Subcutaneous abdominal adipose tissue (tissue), 5 donors: ENCODE results near the gene HAUS1.
A peak's percentile ranks its signal among the peaks of the same experiment; 100 is the strongest.

Experiments
- H3K27ac ChIP-seq: one replicate; pipeline ENCODE4 v1.7.0; 2013; ENCODE audit warnings: low read depth, mild to moderate bottlenecking, inconsistent platforms, low read length, moderate library complexity
- H3K27me3 ChIP-seq, 5 donors: one replicate each; pipeline ENCODE4 v1.7.0; 2013; ENCODE audit warnings: low read length in 5 of 5, inconsistent platforms in 1 of 5; ENCODE audit not compliant: control insufficient read depth in 5 of 5, insufficient read depth in 4 of 5
- H3K36me3 ChIP-seq, 5 donors: one replicate each; pipeline ENCODE4 v1.7.0; 2013; ENCODE audit warnings: low read length in 5 of 5; ENCODE audit not compliant: control insufficient read depth in 5 of 5, insufficient read depth in 5 of 5
- H3K4me1 ChIP-seq, 5 donors: one replicate each; pipeline ENCODE4 v1.7.0; 2013; ENCODE audit warnings: low read length in 5 of 5, mild to moderate bottlenecking in 3 of 5, moderate library complexity in 1 of 5; ENCODE audit not compliant: control insufficient read depth in 5 of 5, insufficient read depth in 5 of 5
- H3K4me3 ChIP-seq, 5 donors: one replicate each; pipeline ENCODE4 v1.7.0; 2013; ENCODE audit warnings: low read length in 5 of 5, low read depth in 1 of 5
- H3K9ac ChIP-seq, 5 donors: one replicate each; pipeline ENCODE4 v1.7.0; 2013; ENCODE audit warnings: low read length in 5 of 5, mild to moderate bottlenecking in 4 of 5, moderate library complexity in 3 of 5
- H3K9me3 ChIP-seq, 5 donors: one replicate each; pipeline ENCODE4 v1.7.0; 2013; ENCODE audit warnings: low read length in 5 of 5; ENCODE audit not compliant: control insufficient read depth in 5 of 5
- donor health status: healthy.
- donor health status: healthy.
- donor health status: healthy.
- donor health status: healthy.
- donor health status: healthy.

HAUS1 gene

GRCh38 chr18:46104128-46104911, at the start of gene HAUS1:
Gene HAUS1 (plus strand): TSS chr18:46104385. CDS start chr18:46104412, 27 bp downstream.
- peak within 1 kb of the TSS; percentile 65 for H3K27ac ChIP-seq

GRCh38 chr18:46054956-46055837, 49.0 kb upstream of the HAUS1 start:
- no peaks in the 10 kb centered on the region for H3K36me3 ChIP-seq
- no peaks in the 10 kb centered on the region for H3K9me3 ChIP-seq
- H3K27ac ChIP-seq, result no peak overlapping the region
- no peak overlapping the region for H3K9ac ChIP-seq
- H3K4me3 ChIP-seq, result no peak overlapping the region
- peaks cover 0 to 8% (median 7%) of the 10 kb centered on the region in 5 donors for H3K4me1 ChIP-seq
- H3K27me3 ChIP-seq, result no peaks in the 10 kb centered on the region

More at GRCh38 chr18:46104128-46104911, at the start of gene HAUS1:
- peak within 1 kb of the TSS; percentile 91 to 99 (median 95) for H3K4me3 ChIP-seq
- H3K36me3 ChIP-seq, result peaks cover 0 to 7% (median under 1%) of the 10 kb centered on the region in 5 donors
- no peaks in the 10 kb centered on the region for H3K27me3 ChIP-seq
- peaks cover 0 to 14% (median 11%) of the 10 kb centered on the region in 5 donors for H3K4me1 ChIP-seq
- H3K9ac ChIP-seq, result peak within 1 kb of the TSS; percentile 52 to 85 (median 80)
- H3K9me3 ChIP-seq, result no peaks in the 10 kb centered on the region

- H3K4me1 ChIP-seq, result peaks cover 0 to 8% (median 7%) of the 10 kb centered on the region in 5 donors
- no peaks in the 10 kb centered on the region for H3K27me3 ChIP-seq
- no peaks in the 10 kb centered on the region for H3K36me3 ChIP-seq
- no peak overlapping the region for H3K9ac ChIP-seq
- H3K9me3 ChIP-seq, result no peaks in the 10 kb centered on the region
- no peak overlapping the region for H3K27ac ChIP-seq
- H3K4me3 ChIP-seq, result no peak overlapping the region
These were observed 48.4 kb upstream of the HAUS1 start for GRCh38 chr18:46055838-46056230.

- no peak overlapping the region for H3K27ac ChIP-seq
- no peaks in the 10 kb centered on the region for H3K4me1 ChIP-seq
- H3K9ac ChIP-seq, result no peak overlapping the region
- no peaks in the 10 kb centered on the region for H3K36me3 ChIP-seq
- no peak overlapping the region for H3K4me3 ChIP-seq
- no peaks in the 10 kb centered on the region for H3K9me3 ChIP-seq
- no peaks in the 10 kb centered on the region for H3K27me3 ChIP-seq
These were observed 43.8 kb upstream of the HAUS1 start for GRCh38 chr18:46060359-46060841.

- H3K4me1 ChIP-seq, result no peaks in the 10 kb centered on the region
- H3K27ac ChIP-seq, result no peak overlapping the region
- no peaks in the 10 kb centered on the region for H3K27me3 ChIP-seq
These were observed 42.8 kb upstream of the HAUS1 start for GRCh38 chr18:46061387-46061786.

GRCh38 chr18:46061796-46062195, 42.4 kb upstream of the HAUS1 start:
- H3K9me3 ChIP-seq, result no peaks in the 10 kb centered on the region
- no peaks in the 10 kb centered on the region for H3K36me3 ChIP-seq
- H3K27me3 ChIP-seq, result no peaks in the 10 kb centered on the region
- H3K4me1 ChIP-seq, result no peaks in the 10 kb centered on the region
- no peak overlapping the region for H3K27ac ChIP-seq
- H3K4me3 ChIP-seq, result no peak overlapping the region
- no peak overlapping the region for H3K9ac ChIP-seq

More at GRCh38 chr18:46061387-46061786, 42.8 kb upstream of the HAUS1 start:
- Histone ChIP-seq H3K4me3 (no peak overlapping the region), H3K9ac (no peak overlapping the region), H3K9me3 (no peaks in the 10 kb centered on the region), H3K36me3 (no peaks in the 10 kb centered on the region)

- Histone ChIP-seq H3K27me3 (no peaks in the 10 kb centered on the region), H3K4me1 (no peaks in the 10 kb centered on the region), H3K9me3 (no peaks in the 10 kb centered on the region), H3K4me3 (no peak overlapping the region), H3K36me3 (no peaks in the 10 kb centered on the region), H3K27ac (no peak overlapping the region), H3K9ac (no peak overlapping the region)
These were observed 41.4 kb upstream of the HAUS1 start for GRCh38 chr18:46062781-46063180.

- H3K27ac ChIP-seq, result no peak overlapping the region
- H3K9ac ChIP-seq, result no peak overlapping the region
- no peak overlapping the region for H3K4me3 ChIP-seq
- H3K27me3 ChIP-seq, result no peaks in the 10 kb centered on the region
- no peaks in the 10 kb centered on the region for H3K9me3 ChIP-seq
- no peaks in the 10 kb centered on the region for H3K36me3 ChIP-seq
- H3K4me1 ChIP-seq, result peaks cover 0 to 30% (median 22%) of the 10 kb centered on the region in 5 donors
These were observed 36.7 kb upstream of the HAUS1 start for GRCh38 chr18:46067438-46068007.

- Histone ChIP-seq H3K27ac (no peak overlapping the region), H3K9ac (no peak overlapping the region), H3K4me3 (no peak overlapping the region), H3K27me3 (no peaks in the 10 kb centered on the region), H3K36me3 (no peaks in the 10 kb centered on the region), H3K4me1 (peaks cover 0 to 34% (median 30%) of the 10 kb centered on the region in 5 donors), H3K9me3 (no peaks in the 10 kb centered on the region)
These were observed 35.4 kb upstream of the HAUS1 start for GRCh38 chr18:46068763-46069162.
